Measurements from ENCODE around the gene TUBA8. TPM values are rescaled to one million over a fixed set of nuclear protein-coding genes. Genes with fewer than 3 reads are reported as not detected.

The TUBA8 gene
- total RNA-seq, 1 donor from 2014 or later = 1.0 TPM

Other genes starting within 250 kb of the TUBA8 start
- gene MICAL3, start 86.2 kb upstream of the TUBA8 start, total RNA-seq = 40.2 and 43.4 TPM in 2 replicates
- gene PEX26, start 32.8 kb upstream of the TUBA8 start, total RNA-seq = 24.8 and 37.6 TPM in 2 replicates
- 9.0 and 12.9 TPM in 2 replicates for gene USP18, start 39.4 kb downstream of the TUBA8 start, total RNA-seq